ENCODE results near the gene OR13D1.
"Not testable (repeated sequence)": the region's sequence is repeated elsewhere in the genome, so short reads cannot be mapped to it uniquely, and the experiment has no call there.

OR13D1 gene, protein sequence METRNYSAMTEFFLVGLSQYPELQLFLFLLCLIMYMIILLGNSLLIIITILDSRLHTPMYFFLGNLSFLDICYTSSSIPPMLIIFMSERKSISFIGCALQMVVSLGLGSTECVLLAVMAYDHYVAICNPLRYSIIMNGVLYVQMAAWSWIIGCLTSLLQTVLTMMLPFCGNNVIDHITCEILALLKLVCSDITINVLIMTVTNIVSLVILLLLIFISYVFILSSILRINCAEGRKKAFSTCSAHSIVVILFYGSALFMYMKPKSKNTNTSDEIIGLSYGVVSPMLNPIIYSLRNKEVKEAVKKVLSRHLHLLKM

DNA sequence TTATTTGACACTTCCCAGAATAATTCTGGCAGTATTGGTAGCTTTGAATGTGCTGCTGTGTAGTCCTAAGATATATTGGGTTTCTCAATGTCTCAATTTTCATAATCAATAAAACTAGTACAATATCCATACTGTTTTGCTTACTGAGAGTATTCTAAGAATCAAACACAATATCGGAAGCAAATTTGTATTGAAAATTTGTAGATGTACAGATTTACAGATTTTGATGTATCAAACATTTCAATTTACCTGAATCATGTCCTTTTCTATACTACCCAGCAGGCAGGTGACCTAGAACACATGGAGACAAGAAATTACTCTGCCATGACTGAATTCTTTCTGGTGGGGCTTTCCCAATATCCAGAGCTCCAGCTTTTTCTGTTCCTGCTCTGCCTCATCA, at the start of gene OR13D1:
Gene OR13D1, plus strand, starts transcription at position 301 of the 400 bp plus-strand sequence. Its CDS starts 0 bp downstream, at position 301.
- DNase-seq: no peak

DNA sequence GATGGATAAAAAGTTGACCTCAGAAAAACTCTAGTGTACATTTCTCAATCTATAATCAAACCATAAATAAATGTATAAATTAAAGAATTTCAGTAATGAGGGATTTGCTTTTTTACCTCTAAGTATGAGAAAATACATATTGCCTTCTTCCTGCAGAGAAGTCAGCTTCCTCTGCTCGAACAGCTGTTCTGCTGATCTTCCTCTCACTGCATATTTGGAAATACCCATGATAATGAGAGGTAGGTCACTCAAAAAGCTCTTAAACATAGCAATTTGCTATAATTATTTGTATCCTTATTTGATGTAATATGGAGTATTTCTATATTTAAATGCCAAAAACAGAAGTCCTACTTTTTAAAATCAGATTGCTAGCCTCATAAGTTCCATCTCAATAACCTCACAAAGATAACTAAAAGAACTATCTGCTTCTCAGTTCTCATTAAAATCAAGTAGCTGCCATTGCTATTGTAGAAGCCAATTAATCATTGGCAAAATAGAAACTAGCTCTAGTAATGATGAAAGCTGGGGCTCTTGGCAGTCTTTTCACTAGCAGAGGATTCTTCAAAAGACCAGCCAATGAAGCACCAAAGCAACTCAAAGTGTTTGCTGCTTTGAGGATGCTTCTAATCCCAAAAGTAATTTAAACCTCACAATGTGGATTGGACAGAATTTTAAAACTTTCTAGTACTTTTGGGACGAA, 35.7 kb upstream of the OR13D1 start:
- peak; percentile 22 for DNase-seq

DNA sequence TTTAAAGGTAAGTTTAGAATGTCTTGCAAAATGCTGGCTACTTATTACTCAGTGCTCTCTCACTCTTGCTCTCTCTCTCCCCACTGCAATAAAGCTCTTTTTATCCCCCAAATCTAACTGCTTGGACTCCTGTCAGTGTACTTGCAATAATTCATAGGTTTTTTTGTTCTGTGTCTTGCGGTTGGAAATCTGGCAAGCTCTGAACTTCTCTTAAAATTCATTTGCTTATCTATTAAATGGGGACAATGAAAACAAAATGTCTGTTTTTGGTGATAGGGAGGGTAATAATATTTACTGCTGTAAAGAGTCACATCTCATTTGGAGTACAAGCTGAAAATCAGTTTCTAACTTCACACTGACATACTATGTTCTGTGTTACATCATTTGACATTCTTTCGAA, 18.7 kb upstream of the OR13D1 start:
- DNase-seq: no peak

DNA sequence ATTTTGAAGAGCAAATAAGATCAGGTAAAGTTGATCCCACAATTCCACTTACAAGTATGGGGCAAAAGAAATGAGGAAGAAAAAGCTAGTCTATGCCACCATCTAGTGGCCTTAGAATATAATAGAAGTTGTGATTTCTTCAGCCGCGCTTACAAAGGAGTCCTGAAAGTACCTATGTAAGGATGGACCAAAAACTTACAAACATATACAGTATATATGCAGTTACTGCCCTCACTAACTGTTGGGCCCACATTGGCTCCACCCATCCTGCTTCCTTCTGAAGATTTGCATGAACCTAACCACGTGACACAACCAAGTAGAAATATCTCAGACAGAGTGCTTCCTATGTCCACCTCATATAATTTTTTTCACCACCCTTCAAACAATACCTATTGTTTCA, 11.7 kb upstream of the OR13D1 start:
- DNase-seq: peak; percentile 83

DNA sequence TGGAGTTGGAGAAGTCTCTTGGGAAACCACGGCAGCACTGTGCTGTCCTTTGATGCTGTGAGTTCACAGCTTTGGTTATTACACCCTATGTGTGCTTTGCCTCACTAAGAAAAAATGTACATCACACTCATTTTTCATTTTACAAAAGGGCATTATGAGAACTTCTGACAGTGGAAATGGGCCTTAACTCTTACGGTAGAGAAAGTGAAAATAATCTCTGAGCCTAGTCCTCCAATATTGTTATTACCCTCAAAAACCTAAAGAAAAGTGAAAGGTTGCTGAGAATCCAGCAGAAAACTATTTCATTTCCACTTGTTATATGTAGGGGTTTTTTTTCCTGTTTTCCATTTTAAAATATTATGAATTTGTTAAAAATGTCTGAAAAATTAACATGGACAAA, 8.2 kb upstream of the OR13D1 start:
- no peak for DNase-seq

DNA sequence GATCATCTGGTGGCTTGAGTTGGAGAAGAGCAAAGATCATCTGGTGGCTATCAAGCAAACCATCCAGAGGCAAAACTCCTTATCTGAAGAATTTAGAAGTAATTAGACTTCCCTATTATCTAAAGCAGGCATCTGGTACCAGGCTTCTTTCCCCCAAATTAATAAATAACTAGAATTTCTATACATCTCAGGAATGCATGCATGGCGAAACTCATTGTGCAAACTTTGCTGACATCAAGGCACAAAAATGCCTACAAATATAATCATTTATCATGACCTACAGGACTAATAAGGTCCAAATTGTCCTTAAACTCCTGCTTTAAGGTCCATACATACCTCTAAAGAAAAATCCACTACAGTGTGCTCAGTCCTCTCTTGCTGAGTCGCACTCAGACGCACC, 6.0 kb downstream of the OR13D1 start:
- DNase-seq: no peak

DNA sequence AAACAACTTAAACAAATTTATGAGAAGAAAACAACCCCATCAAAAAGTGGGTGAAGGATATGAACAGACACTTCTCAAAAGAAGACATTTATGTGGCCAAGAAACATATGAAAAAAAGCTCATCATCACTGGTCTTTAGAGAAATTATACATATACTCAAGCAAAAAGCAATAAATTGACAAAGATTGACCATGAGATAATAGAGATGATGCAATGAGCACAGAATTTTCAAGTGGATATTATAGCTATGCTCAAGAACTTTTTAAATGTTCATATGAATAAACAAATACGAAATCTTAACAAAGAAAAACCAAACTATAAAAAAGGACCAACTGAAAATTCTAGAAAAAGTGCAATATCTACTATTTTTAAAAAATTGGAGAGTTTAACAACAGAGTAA, 14.4 kb downstream of the OR13D1 start:
- DNase-seq: not testable (repeated sequence)

DNA sequence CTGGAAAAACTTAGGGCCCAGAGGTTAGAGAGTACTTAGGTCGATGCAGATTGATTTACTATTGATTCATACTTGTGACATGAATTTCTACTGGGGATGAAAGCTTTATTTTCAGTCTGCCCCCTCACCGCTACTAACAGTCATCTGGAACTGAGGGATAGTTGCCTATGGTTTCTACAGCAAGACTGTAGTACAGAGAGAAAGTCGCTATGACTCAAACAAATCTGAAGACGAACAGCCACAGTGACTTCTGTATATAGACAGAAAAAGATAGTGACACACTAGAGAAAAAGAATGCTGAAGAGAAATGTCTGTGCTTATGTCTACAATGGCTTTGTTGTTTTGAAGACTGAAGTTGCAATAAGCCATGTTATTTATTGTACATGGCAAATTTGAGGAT, 17.3 kb downstream of the OR13D1 start:
- no peak for DNase-seq

DNA sequence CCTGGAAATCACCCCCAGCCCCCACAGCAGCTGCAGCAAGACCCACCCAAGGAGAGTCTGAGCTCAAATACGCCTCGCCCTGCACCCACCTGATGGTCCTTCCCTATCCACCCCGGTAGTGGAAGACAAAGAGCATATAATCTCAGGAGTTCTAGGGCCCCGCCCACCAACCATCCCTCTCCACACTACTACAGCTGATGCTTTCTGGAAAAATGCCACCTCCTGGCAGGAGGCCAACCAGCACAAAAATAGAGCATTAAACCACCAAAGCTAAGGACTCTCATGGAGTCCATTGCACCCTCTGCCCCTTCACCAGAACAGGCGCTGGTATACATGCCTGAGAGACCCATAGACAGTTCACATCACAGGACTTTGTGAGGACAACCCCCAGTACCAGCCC, 30.7 kb downstream of the OR13D1 start:
- no peak for DNase-seq

DNA sequence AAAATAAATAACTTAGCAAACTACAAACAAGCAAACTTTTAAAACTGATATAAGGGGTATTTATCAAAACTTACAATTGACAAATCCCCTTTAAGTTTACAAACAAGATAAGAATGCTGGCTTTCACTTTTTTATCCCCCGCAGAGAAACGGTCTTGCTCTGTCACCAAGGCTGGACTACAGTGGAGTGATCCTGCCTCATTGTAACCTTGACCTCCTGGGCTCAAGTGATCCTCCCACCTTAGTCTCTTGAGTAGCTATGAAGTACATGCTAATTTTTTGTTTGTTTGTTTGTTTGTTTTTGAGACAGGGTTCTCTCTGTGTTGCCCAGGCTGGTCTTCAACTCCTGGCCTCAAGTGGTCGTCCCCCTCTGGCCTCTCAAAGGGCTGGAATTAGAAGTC, 44.1 kb downstream of the OR13D1 start:
- DNase-seq: no peak

DNA sequence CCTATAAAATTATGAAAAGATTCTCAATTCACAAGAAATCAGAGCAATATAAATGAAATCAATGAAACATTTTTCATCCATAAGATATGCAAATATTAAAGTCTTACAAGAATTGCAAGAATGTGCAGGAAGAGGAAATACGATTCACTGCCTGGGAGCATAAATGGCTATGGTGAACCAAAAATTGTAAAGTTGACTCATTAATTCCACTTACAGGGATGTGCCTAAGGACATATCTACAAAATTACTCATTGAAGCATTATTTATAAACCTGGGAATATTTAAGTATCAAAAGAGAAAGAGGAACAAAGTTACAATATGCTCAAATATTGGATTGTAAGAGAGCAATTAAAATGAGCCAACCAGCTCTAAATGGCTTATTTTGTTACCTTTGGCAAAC, 46.3 kb downstream of the OR13D1 start:
- no peak for DNase-seq

DNA sequence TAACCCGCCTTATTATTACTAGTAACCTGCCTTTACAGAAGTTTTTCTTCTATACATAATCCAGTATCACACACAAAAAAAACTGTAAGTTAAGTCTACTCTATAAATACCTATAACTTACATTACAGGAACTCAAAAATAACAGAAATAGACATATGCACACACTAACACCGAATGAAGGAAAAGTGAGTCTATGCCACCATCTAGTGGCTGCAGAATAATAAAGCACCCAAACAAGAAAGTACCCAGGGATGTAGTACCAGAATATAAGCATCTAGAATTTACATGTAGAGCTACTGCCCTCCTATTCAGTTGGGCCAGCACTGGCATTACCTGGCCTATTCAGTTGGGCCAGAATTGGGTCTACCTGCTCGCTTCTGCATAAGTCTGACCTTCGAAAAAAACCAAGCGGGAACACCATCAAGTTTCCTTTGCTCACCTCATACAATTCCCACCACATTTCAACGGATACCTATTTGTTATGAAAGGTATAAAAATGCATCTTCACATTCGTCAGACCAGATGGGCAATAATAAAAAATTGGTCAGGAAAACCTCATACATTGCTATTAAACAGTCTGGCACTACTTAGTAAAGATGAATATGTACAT, 49.2 kb downstream of the OR13D1 start:
- peak; percentile 86 for DNase-seq

Measured in eye (tissue), 1 donor.